ENCODE data around the gene SMIM43. TPM values are rescaled to one million over a fixed set of nuclear protein-coding genes. Genes with fewer than 3 reads are reported as not detected.
"Not testable (repeated sequence)": the region's sequence is repeated elsewhere in the genome, so short reads cannot be mapped to it uniquely, and the experiment has no call there.

Gene SMIM43
- total RNA-seq, 2 experiments from 2014 or later: not detected

DNA sequence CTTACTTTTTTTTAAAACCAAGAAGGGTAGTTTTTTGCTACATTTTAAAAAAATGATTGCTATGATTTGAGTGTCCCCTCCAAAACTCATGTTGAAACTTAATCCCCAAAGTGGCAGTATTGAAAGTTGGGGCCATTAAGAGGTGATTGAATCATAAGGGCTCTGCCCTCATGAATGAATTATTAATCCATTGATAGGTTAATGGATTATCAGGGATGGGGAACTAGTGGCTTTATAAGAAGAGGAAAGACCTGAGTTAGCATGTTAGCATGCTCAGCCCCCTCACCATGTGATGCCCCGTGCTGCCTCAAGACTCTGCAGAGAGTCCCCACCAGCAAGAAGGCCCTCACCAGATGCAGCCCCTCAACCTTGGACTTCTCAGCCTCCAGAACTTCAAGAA is 31.0 kb downstream of the SMIM43 start:
- TF ChIP-seq CTCF (IDR thresholded peaks at IDR 0.05): no peak
- Mint-ChIP-seq H3K9me3 (no peaks in the 10 kb centered on the region), H3K36me3 (ENCODE audit: low read depth) (no peaks in the 10 kb centered on the region), H3K4me1 (ENCODE audit: low read depth) (no peaks in the 10 kb centered on the region), H3K27ac (no peak overlapping the region), H3K27me3 (peaks cover 3% of the 10 kb centered on the region), H3K4me3 (no peak overlapping the region)
- ATAC-seq (no peak), DNase-seq (no peak)
- intact Hi-C loops (cut with micrococcal nuclease): loop anchor here (10.0 kb wide), 1 partner anchor 359 kb away; no protein-coding TSS in a partner anchor
- ChIA-PET CTCF (no interaction called here), POLR2A (no interaction called here)

DNA sequence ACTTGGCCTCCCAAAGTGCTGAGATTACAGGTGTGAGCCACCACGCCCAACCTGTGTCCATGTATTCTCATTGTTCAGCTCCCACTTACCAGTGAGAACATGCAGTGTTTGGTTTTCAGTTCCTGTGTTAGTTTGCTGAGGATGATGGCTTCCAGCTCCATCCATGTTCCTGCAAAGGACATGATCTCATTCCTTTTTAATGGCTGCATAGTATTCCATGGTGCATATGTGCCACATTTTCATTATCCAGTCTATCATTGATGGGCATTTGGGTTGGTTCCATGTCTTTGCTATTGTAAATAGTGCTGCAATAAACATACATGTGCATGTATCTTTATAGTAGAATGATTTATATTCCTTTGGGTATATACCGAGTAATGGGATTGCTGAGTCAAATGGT is 35.2 kb downstream of the SMIM43 start:
- intact Hi-C loops (cut with micrococcal nuclease): loop anchor here (5.0 to 10.0 kb wide), 2 partner anchors 247 to 355 kb away; no protein-coding TSS in a partner anchor
- H3K27me3 Mint-ChIP-seq; POLR2A ChIA-PET; H3K4me1 Mint-ChIP-seq (ENCODE audit: low read depth); DNase-seq; ATAC-seq; CTCF ChIA-PET; H3K36me3 Mint-ChIP-seq (ENCODE audit: low read depth); H3K4me3 Mint-ChIP-seq; H3K9me3 Mint-ChIP-seq; H3K27ac Mint-ChIP-seq: not testable (repeated sequence)

DNA sequence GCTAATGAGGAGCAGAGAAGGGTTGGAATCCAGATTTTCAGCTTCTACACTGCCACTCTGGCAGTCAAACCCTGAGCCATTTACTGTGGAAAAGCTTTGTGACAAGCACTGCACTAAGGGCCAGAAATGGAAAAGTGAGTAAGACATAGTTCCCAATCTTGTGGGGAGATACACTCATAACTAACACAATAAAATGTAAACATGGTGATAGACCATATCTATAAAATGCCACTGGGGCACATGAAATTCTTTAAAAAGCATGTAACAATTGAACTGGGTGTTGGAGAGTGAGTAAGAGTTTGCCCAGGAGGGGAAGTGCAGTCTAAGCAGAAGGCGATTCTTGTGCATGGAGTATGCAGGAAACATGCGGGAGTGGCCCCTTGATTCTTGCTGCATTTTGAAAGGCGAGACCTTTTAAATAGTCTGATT is 36.2 kb downstream of the SMIM43 start:
- Mint-ChIP-seq H3K27ac (no peak overlapping the region), H3K27me3 (peaks cover 4% of the 10 kb centered on the region), H3K4me3 (no peak overlapping the region), H3K9me3 (no peaks in the 10 kb centered on the region), H3K36me3 (ENCODE audit: low read depth) (no peaks in the 10 kb centered on the region), H3K4me1 (ENCODE audit: low read depth) (peaks cover 3% of the 10 kb centered on the region)
- ChIA-PET CTCF (no interaction called here), POLR2A (no interaction called here)
- ATAC-seq (no peak), DNase-seq (no peak)
- intact Hi-C loops (cut with micrococcal nuclease): loop anchor here (5.0 kb wide), 1 partner anchor 247 kb away; no protein-coding TSS in a partner anchor
- no peak for TF ChIP-seq CTCF (IDR thresholded peaks at IDR 0.05)

DNA sequence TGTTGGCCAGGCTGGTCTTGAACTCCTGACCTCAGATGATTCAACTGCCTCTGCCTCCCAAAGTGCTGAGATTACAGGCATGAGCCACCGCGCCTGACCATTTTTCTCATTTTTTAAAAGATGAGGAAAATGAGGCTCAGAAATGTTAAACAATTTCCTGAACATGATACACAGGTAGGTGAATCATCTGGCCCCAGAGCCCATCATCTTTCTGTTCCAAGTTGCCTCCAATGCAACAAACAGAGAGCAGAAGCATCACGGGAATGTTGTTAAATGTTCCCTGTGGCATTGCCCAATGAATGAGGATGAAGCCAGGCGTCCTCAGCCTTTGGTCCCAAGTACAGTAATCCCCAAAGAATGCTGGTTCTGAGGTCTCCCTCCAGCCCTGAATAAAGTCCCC is 36.9 kb downstream of the SMIM43 start:
- intact Hi-C loops (cut with micrococcal nuclease): loop anchor here (5.0 kb wide), 1 partner anchor 246 kb away; no protein-coding TSS in a partner anchor
- no peak for DNase-seq
- no peaks in the 10 kb centered on the region for H3K9me3 Mint-ChIP-seq
- POLR2A ChIA-PET: no interaction called here
- no peak for ATAC-seq
- peaks cover 4% of the 10 kb centered on the region for H3K27me3 Mint-ChIP-seq
- H3K4me3 Mint-ChIP-seq: no peak overlapping the region
- CTCF ChIA-PET: interaction anchor here (0.6 kb wide), 1 partner anchor 61 kb away, joined by 3 read pairs; no protein-coding TSS in a partner anchor
- no peak for TF ChIP-seq CTCF (IDR thresholded peaks at IDR 0.05)
- peaks cover 3% of the 10 kb centered on the region for H3K4me1 Mint-ChIP-seq (ENCODE audit: low read depth)
- no peak overlapping the region for H3K27ac Mint-ChIP-seq
- H3K36me3 Mint-ChIP-seq (ENCODE audit: low read depth): no peaks in the 10 kb centered on the region

- intact Hi-C loops (cut with micrococcal nuclease): loop anchor here (5.0 kb wide), 1 partner anchor 244 kb away; no protein-coding TSS in a partner anchor
Measured at GRCh38 chr4:121726642-121727268, 38.2 kb downstream of the SMIM43 start.

More at GRCh38 chr4:121726642-121727268, 38.2 kb downstream of the SMIM43 start:
- TF ChIP-seq CTCF (IDR thresholded peaks at IDR 0.05): peak; percentile 82
- ATAC-seq (peak; percentile 96), DNase-seq (peak; percentile 27)
- no peak overlapping the region for H3K27ac Mint-ChIP-seq
- POLR2A ChIA-PET: no interaction called here
- H3K4me3 Mint-ChIP-seq: no peak overlapping the region
- H3K4me1 Mint-ChIP-seq (ENCODE audit: low read depth): peaks cover 3% of the 10 kb centered on the region
- CTCF ChIA-PET: interaction anchor here (0.6 to 1.8 kb wide), 2 partner anchors 14 to 35 kb away, joined by 3 to 6 read pairs; no protein-coding TSS in a partner anchor
- peaks cover 4% of the 10 kb centered on the region for H3K27me3 Mint-ChIP-seq
- no peaks in the 10 kb centered on the region for H3K36me3 Mint-ChIP-seq (ENCODE audit: low read depth)
- H3K9me3 Mint-ChIP-seq: no peaks in the 10 kb centered on the region

Measured in activated CD8-positive, alpha-beta T cell treated with anti-CD3 and anti-CD28 coated beads for 36 hours (primary cell).